GM18507 (cell line): ENCODE results near the gene SYT1.
"Not testable (repeated sequence)": the region's sequence is repeated elsewhere in the genome, so short reads cannot be mapped to it uniquely, and the experiment has no call there.

Source experiments
- DNase-seq: peaks from one replicate; pipeline ENCODE4 v3.0.0; 2011; ENCODE audit warnings: low read depth; ENCODE audit not compliant: insufficient read length; ENCODE audit errors: extremely low spot score
- FAIRE-seq: peaks from 2 replicates; lab custom pipeline; 2011; peaks lifted over from hg19 to GRCh38; lab: Jason Lieb, UNC

SYT1 gene

GRCh38 chr12:78963439-78964227, 99.1 kb downstream of the SYT1 start:
- DNase-seq = no peak
- FAIRE-seq = no peak

- FAIRE-seq = no peak
- no peak for DNase-seq
These were observed 99.9 kb downstream of the SYT1 start for GRCh38 chr12:78964521-78964920.

- FAIRE-seq (no peak), DNase-seq (no peak)
These were observed 101.5 kb downstream of the SYT1 start for GRCh38 chr12:78966062-78966461.

GRCh38 chr12:78966926-78967325, 102.4 kb downstream of the SYT1 start:
- DNase-seq = no peak
- no peak for FAIRE-seq

- no peak for FAIRE-seq
- DNase-seq = no peak
These were observed 103.7 kb downstream of the SYT1 start for GRCh38 chr12:78968226-78968625.

GRCh38 chr12:78970041-78970440, 105.5 kb downstream of the SYT1 start:
- FAIRE-seq = no peak

GRCh38 chr12:78977304-78977867, 112.8 kb downstream of the SYT1 start:
- no peak for DNase-seq

More at GRCh38 chr12:78970041-78970440, 105.5 kb downstream of the SYT1 start:
- DNase-seq = no peak

GRCh38 chr12:78994168-78994791, 129.7 kb downstream of the SYT1 start:
- FAIRE-seq (no peak), DNase-seq (no peak)

More at GRCh38 chr12:78977304-78977867, 112.8 kb downstream of the SYT1 start:
- no peak for FAIRE-seq

GRCh38 chr12:79000501-79000900, 135.9 kb downstream of the SYT1 start:
- FAIRE-seq (no peak), DNase-seq (no peak)

- no peak for FAIRE-seq
- no peak for DNase-seq
These were observed 136.8 kb downstream of the SYT1 start for GRCh38 chr12:79001404-79001803.

GRCh38 chr12:79006306-79006705, 141.7 kb downstream of the SYT1 start:
- FAIRE-seq (no peak), DNase-seq (no peak)

- FAIRE-seq = no peak
- no peak for DNase-seq
These were observed 144.0 kb downstream of the SYT1 start for GRCh38 chr12:79008591-79008990.

- DNase-seq (no peak), FAIRE-seq (no peak)
These were observed 148.1 kb downstream of the SYT1 start for GRCh38 chr12:79012636-79013035.

GRCh38 chr12:79016181-79016580, 151.6 kb downstream of the SYT1 start:
- DNase-seq (no peak), FAIRE-seq (peak; percentile 48)

- no peak for DNase-seq
- FAIRE-seq = peak; percentile 26
These were observed 155.1 kb downstream of the SYT1 start for GRCh38 chr12:79019672-79020071.

GRCh38 chr12:79020106-79020505, 155.5 kb downstream of the SYT1 start:
- DNase-seq = no peak
- no peak for FAIRE-seq

- FAIRE-seq (no peak), DNase-seq (no peak)
These were observed 156.4 kb downstream of the SYT1 start for GRCh38 chr12:79021021-79021420.

GRCh38 chr12:79023261-79023660, 158.7 kb downstream of the SYT1 start:
- no peak for FAIRE-seq

GRCh38 chr12:79023784-79024183, 159.2 kb downstream of the SYT1 start:
- DNase-seq (no peak), FAIRE-seq (no peak)

More at GRCh38 chr12:79023261-79023660, 158.7 kb downstream of the SYT1 start:
- DNase-seq = no peak

- FAIRE-seq = no peak
- no peak for DNase-seq
These were observed 169.2 kb downstream of the SYT1 start for GRCh38 chr12:79033788-79034187.

- not testable (repeated sequence) for FAIRE-seq, DNase-seq
These were observed 180.2 kb downstream of the SYT1 start for GRCh38 chr12:79044748-79045147.
